GM21515 (cell line): ENCODE measurements around the gene HHAT.

ENCODE experiments used
- ATAC-seq: cut with Tn5 transposase; IDR thresholded peaks from one replicate; pipeline ENCODE4 v1.9.1; 2021; ENCODE audit not compliant: unreplicated experiment

The HHAT gene

DNA sequence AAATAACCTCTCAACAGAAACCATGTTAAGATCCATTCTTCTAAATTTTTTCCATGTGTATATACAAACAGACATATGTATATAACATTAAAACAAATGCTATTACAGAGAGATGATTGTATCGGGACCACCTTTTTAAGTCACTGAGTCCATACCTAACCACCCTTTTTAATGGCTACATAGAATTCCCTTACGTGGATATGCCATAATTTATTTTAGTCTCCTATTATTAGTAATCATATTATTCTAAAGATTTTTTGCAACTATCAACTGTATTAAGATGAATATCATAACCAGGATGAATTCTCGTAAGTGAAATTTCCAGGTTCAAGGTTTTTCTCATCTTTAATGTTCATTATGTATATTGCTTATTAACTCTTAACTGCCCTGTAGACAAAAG, 259.7 kb downstream of the HHAT start:
- no peak for ATAC-seq

DNA sequence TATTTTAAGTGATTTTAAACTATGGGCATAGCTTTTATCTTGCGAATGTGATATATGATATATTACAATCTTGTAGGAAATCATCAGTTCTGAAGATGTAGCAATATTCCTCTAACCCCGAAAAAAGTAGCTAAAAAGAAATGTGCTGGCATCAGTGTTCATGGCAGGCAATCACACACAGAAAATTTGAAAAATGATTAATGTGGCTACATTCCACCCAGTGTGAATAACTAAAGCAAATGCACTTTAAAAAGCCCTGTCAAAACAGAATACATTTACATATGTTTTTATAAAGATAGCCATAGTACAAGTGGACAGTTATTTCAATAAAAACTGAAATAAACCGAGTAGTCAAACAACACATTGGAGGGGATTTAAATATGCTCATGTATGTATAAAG, 260.2 kb downstream of the HHAT start:
- no peak for ATAC-seq

DNA sequence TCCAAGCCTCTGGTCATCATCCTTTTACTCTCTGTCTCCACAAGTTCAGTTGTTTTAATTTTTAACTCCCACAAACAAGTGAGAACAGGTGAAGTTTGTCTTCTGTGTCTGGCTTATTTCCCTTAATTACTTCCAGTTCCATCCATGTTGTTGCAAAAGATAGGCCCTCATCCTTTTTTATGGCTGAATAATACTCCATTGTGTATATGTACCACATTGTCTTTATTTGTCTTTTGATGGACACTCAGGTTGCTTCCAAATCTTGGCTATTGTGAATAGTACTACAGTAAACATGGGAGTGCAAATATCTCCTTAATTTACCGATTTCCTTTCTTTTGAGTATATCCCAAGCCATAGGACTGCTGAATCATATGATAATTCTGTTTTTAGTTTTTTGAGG, 262.5 kb downstream of the HHAT start:
- ATAC-seq = no peak

DNA sequence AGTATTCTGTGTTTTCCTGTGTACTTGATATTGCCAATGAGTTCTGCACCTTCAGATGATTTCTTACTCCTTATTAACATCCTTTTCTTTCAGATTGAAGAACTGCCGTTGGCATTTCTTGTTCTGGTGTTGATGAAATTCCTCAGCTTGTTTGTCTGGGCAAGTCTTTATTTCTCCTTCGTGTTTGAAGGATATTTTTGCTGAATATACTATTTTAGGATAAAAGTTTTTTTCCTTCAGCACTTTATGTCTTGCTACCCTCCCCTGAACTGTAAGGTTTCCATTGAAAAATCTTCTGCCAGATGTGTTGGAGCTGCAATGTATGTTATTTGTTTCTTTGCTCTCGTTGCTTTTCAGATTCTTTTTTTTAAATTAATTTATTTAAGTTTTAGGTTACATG, 265.9 kb downstream of the HHAT start:
- ATAC-seq = no peak

DNA sequence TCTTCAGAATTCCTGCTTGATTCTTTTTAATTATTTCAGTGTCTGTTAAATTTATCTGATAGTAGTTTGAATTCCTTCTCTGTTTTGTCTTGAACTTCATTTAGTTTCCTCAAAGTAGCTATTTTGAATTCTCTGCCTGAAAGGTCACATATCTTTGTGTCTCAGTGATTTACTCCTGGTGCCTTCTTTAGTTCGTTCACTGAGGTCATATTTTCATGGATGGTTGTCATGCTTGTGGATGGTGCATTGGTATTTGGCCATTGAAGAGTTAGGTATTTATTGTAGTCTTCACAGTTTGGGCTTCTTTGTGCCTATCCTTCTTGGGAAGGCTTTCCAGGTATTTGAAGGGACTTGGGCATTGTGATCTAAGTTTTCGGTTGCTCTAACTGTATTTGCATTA, 267.9 kb downstream of the HHAT start:
- no peak for ATAC-seq

DNA sequence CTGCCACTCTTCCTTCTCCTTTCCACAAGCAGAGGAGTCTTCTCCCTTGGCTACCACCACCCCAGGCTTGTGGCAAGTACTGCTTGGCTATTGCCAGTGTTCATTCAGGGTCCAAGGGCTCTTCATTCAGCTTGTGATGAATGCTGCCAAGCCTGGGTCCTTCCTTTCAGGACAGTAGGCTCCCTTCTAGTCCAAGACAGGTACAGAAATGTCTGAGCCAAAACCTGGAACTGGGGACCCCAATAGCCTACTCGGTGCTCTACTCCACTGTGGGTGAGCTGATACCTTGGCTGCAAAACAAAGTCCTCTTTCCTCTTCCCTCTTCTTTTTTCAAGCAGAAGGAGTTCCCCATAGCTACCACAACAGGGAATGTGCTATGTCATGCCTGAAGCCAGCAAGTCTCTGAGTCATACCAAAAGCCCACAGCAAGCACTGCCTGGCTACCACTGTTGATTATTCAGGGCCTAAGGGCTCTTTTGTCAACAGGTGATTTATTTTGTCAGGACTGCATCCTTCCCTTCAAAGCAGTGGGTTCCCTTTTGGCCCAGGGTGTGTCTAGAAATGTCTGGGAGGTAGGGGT, 268.9 kb downstream of the HHAT start:
- ATAC-seq = peak; percentile 67

DNA sequence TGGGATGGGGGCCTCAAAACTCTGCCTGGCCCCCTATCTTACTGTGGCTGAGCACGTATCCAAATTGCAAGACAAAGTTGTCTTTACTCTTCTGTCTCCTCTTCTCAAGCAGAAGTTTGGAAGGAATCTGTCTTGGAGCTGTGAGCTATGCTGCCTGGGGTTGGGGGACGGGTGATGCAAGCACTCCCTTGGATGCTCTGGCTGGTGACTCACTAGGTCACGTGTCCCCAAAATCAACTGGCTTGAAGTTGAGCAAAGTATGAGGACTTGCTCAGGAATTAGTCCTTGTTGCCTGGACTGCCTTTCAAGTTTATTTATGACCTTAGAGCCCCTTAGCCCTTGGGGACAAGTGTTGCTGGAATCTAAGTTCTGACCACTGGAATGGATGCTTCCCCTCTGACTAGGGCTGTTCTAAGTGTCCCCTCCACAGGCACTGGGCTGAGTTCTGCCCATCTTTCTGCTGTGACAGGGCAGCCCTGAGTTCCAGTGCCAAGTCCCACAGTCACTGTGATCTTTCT, 269.5 kb downstream of the HHAT start:
- ATAC-seq = peak; percentile 16

DNA sequence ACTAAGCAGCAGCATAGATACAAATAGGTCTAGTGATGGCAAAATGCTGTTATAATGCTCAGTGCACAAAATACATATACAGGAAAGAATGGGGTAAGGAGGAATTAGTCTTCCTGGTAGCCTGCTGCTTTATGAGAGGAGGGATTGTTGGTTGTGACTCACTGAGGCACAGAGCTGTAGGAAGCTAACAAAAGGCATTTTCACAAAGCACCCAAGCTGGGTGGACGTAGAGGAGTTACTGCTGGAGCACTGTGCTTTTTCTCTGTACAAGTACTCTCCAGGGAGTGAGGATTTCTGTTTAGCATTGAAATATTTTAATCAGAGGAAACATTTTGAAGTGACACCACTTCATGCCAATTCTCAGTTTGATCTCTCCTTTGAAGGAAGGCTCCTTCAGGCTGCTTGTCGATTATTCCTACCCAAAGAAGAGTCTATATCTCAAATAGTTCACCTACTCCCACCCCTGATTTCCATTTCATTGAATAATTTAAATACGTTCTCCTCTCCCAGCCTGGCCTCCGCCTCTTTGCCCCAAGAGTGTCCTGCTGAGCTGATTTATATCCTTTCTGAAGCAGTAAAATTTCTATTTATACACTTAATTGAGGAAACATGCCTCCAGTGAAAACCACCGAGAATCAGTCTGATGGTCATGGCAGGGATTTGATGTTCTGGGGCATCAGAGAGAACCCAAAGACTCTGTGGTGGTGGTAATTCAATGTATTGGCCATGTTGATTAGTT, 271.9 kb downstream of the HHAT start:
- ATAC-seq = no peak

DNA sequence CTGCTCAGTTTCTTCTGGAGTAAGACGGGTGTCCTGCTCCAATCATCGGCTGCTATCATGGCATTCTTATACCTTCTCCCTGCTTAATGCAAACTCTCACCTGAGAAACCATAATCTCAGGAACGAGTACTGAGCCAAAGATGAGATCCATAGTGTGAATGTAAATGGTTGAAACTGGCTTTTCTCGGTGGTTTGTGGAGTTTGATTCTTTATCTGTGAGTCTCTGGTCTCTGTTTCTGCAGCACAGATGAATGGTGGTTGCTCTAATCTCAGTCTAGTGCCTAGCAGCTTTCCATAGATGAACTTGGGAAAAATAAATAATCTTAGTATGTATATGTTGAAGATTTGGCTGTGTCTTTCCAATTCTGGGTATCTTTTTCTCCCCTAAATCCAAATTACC, 274.4 kb downstream of the HHAT start:
- ATAC-seq = no peak

DNA sequence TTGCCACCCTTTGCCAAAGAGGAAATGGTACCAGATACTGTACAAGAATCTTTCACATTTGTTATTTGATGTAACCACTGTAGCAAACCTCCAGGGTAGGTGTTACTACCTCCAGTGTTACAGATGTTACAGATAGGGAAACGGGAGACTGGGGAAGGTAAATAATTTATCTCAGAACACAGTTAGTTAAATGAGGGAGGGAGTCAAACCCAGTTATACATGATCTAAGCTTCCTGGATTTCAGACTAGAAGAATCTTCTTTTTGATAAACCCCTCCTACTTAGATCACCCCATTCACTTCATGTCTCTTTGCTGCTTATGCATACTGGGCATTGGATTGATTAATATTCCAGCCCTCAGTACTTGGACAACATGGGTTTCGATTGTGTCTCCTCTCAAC, 276.4 kb downstream of the HHAT start:
- ATAC-seq = no peak

DNA sequence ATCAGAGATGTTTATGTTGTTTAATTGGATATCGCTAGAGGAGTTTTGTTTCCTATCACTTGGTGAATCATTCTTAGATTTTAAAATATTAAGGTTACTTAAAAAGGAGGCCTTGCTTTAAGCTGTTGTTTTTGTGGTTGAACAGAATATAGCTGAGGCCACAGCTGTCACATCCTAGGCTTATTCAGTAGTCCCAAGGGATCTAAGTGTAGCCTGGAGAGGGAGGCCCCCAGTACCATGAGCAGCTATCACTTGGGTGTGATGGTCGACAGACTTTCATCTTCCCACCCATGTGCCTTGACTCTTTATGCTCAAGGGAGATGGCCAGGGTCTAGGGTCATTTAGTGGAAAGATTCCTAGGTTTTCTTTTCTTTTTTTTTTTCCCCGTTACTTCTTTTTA, 278.7 kb downstream of the HHAT start:
- no peak for ATAC-seq

DNA sequence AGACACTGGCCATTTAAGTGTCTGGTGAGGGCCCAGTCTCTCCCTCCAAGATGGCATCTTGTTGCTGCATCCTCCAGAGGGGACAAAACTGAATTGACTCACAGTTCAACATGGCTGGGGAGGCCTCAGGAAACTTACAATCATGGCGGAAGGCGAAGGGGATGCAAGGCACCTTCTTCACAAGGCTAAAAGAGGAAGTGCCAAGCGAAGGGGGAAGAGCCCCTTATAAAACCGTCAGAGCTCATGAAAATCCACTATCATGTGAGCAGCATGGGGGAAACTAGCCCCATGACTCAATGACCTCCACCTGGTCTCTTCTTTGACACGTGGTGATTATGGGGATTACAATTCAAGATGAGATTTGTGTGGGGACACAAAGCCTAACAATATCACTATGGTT, 280.1 kb downstream of the HHAT start:
- no peak for ATAC-seq

DNA sequence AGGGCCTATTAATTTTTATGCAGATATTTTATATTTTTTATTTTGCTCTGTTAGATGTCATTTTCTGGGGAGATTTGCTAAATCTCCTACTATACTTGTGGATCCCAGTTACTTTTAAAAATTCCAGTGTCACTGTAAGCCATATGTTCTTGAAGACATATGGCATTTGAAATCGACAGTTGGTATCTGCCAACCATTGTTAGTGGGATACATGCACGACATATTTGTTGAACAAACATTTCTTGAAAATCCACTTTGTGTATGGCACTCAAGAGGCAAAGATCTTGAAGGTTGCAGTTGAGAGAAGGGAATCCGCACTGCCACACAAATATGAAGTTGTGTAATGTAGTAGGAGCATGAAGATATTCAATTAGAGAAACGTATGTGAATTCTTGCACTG, 287.7 kb downstream of the HHAT start:
- ATAC-seq = no peak

DNA sequence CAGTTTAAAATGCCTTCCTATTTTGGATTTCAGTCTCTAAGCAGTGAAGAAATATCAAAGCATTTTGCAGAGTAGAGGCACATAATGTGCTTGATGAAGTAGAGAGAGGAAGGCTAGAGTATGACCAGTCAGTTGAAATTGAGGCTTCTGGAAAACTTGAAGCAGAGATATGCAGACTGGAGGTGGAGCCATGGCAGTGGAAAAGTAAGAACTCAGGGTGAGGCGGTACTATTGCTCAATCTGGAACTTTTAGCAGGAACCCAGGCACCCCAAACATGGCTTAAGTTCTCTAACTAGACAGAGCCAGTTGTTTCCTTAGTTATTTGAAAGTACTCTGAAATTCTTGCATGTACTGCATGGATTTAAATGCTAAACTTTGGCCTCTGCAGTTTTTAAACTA, 288.6 kb downstream of the HHAT start:
- no peak for ATAC-seq

DNA sequence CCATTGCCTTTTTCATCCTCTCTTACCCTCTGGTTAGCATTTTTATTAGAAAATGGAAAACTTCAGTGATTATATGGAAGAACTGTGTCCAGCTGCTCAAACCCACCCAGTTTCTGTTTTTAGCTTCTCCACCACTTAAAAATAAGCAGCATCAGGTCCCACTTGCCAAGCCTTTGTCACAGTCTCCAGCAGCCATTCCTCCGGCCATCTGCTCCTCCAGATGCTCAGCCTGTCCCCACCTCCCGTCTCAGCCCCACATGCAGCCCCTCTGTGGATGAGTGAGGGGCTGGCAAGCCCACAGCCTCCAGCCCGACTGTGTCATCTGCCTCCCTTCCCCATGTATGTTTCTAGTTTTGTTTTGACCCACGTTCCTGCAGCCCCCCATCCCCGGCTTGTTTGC, 289.7 kb downstream of the HHAT start:
- no peak for ATAC-seq

DNA sequence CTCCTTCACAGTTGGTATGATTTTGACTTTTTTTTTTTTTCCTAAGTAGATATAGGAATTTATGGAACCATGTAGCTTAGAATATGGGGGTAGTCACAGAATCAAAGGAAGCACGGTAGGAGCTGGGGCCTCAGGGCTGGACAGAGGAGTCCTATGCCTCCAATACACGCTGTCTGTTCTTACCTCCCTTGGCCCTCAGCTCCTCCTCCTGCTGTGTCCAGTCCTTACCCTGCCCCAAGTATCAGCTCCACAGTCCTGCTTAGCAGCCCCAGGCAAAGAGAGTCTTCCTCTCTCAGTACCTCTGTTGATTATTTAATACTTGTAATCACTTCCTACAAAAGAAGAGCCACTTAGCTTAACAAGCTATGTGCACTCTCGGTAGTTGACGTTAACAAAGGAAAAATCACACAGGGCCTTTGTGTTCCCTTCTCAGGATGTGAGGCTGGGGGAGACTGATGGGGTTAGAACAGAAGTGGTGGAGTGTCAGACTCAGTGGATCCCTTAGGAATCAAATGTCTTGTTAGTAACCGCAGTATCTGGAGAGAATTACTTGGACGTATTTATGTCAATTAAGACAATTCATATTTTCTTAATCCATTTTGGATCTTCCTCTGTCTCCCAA, 292.3 kb downstream of the HHAT start:
- no peak for ATAC-seq

DNA sequence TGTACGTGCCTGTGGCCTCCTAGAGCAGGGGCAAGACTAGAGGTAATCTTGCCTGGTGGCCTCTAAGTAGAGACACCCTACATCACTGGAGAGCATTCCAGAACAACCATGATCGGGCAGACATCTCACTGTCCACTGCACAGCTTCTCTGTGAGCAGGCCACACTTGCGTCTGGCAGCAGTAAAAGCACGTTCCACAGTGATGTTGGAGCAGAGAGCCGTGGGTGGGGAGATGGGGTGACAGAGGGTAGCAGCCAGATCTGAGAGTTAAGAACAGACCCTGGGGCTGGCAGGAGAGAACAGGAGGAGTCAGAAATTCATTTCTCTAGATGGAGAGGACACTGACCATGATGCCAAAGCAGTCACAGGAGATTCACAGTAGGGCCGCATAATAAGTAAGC, 293.0 kb downstream of the HHAT start:
- no peak for ATAC-seq

DNA sequence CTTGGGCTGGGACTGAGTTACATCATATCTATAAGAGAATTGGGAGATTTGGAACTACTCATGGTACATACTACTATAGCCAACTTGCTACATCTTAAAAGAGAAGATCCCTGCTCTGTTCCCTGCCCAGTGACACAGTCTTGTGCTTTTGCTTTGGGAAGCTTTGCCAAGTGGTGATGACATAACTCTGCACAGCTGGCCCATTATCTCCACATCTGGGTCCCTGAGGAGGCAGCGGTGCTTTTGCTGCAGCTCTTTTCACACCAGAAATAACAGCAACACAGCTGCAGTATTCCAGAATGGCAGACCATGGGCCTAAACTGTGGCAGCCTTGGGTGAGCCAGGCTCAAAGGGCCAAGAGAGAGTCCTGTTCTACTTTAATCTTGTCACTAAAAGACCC, 296.0 kb downstream of the HHAT start:
- ATAC-seq = no peak

DNA sequence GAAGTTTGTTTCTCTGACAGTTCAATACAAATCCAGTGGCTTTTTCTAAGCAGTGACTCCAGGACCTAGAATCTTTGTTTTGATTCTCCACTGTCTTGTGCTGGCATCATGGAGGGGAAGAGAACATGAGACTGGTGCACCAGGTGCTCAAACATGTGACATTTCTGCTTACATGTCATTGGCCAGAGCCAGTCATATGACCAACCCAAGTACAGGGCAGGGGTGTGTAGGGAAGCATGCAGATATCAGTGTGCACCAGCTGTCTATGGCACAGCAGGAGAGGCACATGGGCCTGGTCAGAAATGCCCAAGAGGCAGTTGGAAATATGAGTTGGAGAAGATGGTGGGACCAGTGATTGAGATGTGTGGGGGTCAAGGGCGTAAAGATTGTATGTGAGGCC, 297.0 kb downstream of the HHAT start:
- ATAC-seq = no peak

DNA sequence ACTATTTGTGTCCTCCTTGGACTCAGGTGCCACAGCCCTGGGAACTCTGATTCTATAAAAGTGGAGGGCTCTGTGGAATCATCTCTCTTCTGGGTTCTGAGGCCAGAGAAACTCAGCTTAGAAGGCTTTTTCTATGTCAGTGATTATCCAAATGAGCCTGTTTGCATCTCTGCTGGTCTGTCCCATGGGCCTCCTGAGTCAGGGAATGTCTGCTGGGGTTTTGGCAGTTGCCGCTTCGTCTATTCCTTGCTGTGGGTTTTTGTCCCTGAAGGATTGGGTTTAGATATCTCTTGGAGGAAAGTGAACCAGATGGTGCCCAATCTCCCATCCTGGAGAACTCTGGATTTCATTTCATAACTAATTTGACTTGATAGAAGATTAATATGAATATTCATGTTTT, 297.6 kb downstream of the HHAT start:
- ATAC-seq = no peak

DNA sequence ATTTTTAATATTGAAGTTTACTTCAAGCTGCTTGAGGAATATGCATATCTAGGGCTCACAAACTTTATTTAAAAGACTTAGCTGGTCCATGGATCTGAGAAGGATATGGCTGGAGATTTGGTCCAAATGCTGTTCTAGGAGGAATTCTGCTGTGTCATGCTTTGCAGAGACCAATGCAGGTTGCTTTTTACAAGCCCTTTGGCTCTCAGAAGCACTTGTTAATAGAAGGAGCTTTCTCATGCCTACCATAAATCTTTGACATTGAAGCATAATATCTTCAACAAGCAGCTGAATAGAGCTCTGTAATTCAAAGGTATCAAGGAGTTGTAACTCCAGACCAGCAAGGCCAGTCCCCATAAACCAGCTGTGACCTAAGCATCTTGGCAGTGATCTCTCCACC, 299.1 kb downstream of the HHAT start:
- ATAC-seq = no peak

DNA sequence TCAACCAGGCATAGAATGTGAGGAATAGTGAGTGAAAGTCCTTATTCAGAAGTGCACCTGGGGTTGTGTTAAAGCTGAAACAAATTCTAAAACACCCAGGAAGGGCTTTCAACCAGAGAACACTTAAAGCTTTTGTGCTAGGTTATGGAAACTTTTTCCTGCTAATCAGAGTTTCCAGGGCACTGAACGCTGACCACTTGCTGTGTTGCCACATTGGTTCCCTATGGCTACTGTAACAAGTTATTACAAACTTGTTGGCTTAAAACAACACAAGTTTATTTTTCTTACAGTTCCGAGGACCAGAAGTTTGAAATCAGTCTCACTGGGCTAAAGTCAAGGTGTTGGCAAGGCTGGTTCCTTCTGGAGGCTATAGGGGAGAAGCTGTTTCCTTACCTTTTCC, 300.6 kb downstream of the HHAT start:
- ATAC-seq = no peak

DNA sequence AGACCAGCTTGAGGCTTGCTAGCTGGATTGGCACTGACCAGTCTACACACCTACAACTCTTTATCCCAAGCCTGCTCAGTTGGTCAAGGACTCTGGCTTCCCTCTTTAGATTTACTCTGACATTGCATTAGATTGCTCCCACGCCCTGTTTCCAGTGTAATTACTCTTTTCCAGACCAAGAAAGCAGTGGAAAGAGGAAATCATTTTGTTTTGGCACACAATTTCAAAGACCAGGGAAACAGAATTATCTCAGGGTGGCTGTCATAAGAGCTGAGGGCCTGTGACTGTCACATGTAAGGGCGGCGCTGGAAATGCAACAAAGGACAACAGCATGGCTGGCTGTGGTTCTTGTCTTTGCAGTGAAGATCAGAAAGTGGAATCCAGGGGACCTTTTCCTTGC, 302.7 kb downstream of the HHAT start:
- no peak for ATAC-seq
